ENCODE results near the gene PREX1.

DNA sequence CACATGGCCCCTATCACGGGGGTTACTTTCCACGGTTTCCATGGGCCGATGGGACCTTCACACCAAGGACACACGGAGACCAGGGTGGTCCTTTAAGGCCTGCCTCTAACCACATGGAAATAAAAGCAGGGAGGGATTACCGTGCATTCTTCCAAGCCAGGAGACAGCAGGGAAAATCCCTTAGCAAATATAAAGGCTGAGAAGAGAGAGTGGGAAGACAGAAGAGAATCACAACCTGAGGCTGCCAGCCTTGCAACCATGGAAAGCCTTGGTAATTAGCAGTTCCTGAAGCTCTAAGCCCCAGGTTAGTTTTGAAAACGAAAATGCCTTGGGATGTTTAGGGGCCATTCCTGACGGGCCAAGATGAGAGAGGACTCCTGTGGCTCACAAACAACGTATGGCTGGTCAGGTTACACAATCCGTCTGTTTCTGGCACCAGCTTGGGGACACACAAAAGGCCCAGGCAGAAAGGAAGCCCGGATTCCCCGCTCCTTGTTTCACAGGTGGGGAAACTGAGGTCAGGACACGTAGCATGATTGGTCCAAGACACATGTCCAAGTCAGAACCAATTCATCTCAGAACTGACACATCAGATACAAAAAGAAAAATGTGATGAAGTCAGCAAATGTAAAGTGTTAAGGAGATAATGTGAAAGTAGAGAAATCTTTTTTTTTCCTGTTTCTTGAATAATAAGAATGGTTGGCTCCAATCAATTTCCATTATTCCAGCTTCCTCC, 2.8 kb downstream of the PREX1 start:
- TF ChIP-seq, protein P1, sequence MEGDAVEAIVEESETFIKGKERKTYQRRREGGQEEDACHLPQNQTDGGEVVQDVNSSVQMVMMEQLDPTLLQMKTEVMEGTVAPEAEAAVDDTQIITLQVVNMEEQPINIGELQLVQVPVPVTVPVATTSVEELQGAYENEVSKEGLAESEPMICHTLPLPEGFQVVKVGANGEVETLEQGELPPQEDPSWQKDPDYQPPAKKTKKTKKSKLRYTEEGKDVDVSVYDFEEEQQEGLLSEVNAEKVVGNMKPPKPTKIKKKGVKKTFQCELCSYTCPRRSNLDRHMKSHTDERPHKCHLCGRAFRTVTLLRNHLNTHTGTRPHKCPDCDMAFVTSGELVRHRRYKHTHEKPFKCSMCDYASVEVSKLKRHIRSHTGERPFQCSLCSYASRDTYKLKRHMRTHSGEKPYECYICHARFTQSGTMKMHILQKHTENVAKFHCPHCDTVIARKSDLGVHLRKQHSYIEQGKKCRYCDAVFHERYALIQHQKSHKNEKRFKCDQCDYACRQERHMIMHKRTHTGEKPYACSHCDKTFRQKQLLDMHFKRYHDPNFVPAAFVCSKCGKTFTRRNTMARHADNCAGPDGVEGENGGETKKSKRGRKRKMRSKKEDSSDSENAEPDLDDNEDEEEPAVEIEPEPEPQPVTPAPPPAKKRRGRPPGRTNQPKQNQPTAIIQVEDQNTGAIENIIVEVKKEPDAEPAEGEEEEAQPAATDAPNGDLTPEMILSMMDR (conservative IDR thresholded peaks at IDR 0.05; ENCODE audit: low read depth, low read length) = no peak
- TF ChIP-seq POLR2A (IDR thresholded peaks at IDR 0.05; ENCODE audit: low read depth, low read length) (no peak), RAD21 (IDR thresholded peaks at IDR 0.05; ENCODE audit: low read length) (no peak), NFE2L2 (IDR thresholded peaks at IDR 0.05; ENCODE audit: low read depth, low read length) (no peak), FOS (IDR thresholded peaks at IDR 0.05; ENCODE audit: low read depth, low read length) (no peak), USF2 (IDR thresholded peaks at IDR 0.05; ENCODE audit: low read depth, low read length) (no peak), MXI1 (IDR thresholded peaks at IDR 0.05; ENCODE audit: borderline replicate concordance, low read depth, low read length) (no peak), CEBPB (IDR thresholded peaks at IDR 0.05; ENCODE audit: low read depth, low read length) (no peak), MAZ (IDR thresholded peaks at IDR 0.05; ENCODE audit: borderline replicate concordance, low read depth, low read length) (no peak), BHLHE40 (IDR thresholded peaks at IDR 0.05; ENCODE audit: low read depth, low read length) (no peak), RFX5 (IDR thresholded peaks at IDR 0.05; ENCODE audit: low read depth, low read length) (no peak)
- TF ChIP-seq, protein P2, sequence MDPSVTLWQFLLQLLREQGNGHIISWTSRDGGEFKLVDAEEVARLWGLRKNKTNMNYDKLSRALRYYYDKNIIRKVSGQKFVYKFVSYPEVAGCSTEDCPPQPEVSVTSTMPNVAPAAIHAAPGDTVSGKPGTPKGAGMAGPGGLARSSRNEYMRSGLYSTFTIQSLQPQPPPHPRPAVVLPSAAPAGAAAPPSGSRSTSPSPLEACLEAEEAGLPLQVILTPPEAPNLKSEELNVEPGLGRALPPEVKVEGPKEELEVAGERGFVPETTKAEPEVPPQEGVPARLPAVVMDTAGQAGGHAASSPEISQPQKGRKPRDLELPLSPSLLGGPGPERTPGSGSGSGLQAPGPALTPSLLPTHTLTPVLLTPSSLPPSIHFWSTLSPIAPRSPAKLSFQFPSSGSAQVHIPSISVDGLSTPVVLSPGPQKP (IDR thresholded peaks at IDR 0.05; ENCODE audit: borderline replicate concordance, low read depth, low read length) = no peak
